ENCODE results near the gene OR8H3. TPM values are rescaled to one million over a fixed set of nuclear protein-coding genes. Genes with fewer than 3 reads are reported as not detected.

OR8H3 gene, protein sequence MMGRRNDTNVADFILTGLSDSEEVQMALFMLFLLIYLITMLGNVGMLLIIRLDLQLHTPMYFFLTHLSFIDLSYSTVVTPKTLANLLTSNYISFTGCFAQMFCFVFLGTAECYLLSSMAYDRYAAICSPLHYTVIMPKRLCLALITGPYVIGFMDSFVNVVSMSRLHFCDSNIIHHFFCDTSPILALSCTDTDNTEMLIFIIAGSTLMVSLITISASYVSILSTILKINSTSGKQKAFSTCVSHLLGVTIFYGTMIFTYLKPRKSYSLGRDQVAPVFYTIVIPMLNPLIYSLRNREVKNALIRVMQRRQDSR
- not detected in 2 replicates for total RNA-seq

DNA sequence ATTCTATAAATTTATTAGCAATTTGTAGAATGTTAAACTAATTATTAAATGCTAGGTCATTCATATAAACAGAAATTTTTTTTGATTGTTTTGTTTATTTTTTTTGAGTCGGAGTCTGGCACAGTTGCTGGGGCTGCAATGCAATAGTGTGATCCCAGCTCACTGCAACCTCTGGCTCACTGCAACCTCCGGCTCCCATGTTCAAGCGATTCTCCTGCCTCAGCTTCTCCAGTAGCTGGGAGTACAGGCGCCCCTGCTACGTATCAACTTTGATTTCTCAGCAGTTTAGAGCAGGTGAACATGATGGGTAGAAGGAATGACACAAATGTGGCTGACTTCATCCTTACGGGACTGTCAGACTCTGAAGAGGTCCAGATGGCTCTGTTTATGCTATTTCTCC lies at the start of gene OR8H3:
TSS of gene OR8H3 (plus strand) at position 301 of the 400 bp plus-strand sequence. CDS start at position 301, 0 bp downstream.

DNA sequence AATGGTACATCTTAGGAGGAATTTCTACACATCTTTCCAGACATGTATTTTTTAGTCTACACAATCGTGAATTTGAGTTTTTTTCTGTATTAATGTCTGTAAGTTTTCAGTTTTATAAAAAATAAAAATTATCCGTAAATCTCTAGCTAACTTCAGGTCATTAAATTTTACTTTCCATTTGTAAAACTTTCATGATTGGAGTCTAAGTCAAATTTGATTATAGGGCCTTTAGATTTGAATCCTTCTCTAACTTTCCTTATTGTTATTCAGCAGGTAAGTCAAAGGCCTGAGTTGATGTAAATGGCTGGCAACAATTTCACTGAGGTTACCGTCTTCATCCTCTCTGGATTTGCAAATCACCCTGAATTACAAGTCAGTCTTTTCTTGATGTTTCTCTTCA lies 29.2 kb upstream of the OR8H3 start, which contains the start of gene OR8I2:
TSS of gene OR8I2 (plus strand) at position 301 of the 400 bp plus-strand sequence. CDS start at position 301, 0 bp downstream.

DNA sequence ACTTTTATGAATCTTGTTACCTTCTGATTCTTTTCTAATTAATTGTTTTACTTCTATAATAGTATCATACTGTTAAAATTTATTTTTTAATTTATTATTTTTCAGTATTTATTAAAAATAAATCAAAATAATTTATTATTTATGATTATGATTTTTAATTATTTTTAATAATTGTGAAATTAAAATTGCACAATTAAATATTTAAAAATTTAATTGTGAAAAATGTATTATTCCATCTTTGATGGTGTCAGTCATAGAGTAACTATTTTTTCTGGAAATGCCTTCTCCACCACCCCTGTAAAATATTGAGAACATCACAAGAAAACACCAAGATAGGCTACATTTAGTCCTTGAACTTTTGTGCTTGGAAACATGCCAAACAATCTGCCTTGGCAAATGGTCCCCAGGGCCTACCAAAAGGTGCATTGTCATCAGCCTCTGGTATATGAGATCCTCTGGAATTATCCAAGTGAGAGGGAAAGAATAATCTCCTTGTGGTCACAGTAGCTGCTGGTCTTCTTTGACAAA lies 18.9 kb upstream of the OR8H3 start, which contains the start of gene OR8H2:
TSS of gene OR8H2 (plus strand) at position 478 of the 528 bp plus-strand sequence. CDS start 1,356 bp downstream, outside the sequence.

DNA sequence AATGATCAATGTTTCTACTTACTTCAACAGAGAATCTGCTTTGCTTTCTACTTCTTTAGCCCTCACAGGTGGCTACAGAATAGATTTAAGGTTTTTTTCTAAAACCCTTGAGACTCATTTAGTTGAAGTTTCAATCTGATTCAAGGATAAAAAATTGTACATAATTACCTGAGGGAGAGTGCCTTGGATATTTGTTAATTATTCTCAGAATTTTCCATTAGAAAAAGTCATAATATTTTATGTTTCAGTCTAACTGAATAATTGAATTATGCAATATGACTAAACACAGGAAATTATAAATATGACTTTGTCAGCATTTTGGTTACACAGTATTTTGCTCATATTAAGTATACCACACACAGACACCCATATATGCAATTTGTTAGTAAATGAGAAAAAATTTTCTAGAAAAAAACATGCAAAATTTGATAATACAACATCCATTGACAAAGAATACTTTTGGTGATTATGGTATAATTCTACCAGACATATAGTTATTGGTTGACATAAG lies 18.0 kb downstream of the OR8H3 start, which contains the start of gene OR8J3:
TSS of gene OR8J3 (minus strand) at position 51 of the 511 bp plus-strand sequence. CDS start 2,483 bp downstream, outside the sequence.

DNA sequence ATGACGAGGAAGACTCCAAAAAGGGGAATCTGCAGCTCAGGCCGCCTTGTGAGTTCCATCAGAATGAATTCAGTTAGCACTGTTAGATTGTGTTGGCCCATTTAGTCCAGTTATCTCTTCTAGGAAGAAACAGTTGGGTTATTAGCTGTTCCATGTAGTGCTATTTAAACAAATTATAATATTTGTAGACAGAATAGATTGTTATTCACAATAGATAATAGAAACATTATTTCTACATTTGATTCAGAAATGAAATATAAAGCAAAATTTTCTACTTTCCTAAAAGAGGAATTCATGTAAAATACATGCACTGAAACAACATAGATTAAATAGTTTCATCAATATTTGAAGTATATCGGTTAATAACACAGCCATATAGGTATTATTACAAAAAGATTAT lies 38.0 kb downstream of the OR8H3 start, which contains the start of gene OR8K5:
TSS of gene OR8K5 (minus strand) at position 101 of the 400 bp plus-strand sequence. CDS start at position 101, 0 bp downstream.

Small RNAs within 50 kb of the gene (small RNA-seq; reads per million reads assigned to genes)
- gene OR8I4P: not detected

Other genes starting within 250 kb of the OR8H3 start
- not detected in 2 replicates for gene TRIM51, start 239.1 kb upstream of the OR8H3 start, total RNA-seq
- not detected in 2 replicates for gene OR5W2, start 207.8 kb upstream of the OR8H3 start, total RNA-seq
- not detected in 2 replicates for gene OR5I1, start 186.0 kb upstream of the OR8H3 start, total RNA-seq
- gene OR10AG1, start 152.4 kb upstream of the OR8H3 start, total RNA-seq: not detected in 2 replicates
- not detected in 2 replicates for gene OR5F1, start 127.7 kb upstream of the OR8H3 start, total RNA-seq
- gene OR5AS1, start 94.7 kb upstream of the OR8H3 start, total RNA-seq: not detected in 2 replicates
- gene OR8I2, start 29.1 kb upstream of the OR8H3 start, total RNA-seq: not detected in 2 replicates
- gene OR8H2, start 18.7 kb upstream of the OR8H3 start, total RNA-seq: not detected in 2 replicates
- not detected in 2 replicates for gene OR8J3, start 17.8 kb downstream of the OR8H3 start, total RNA-seq
- not detected in 2 replicates for gene OR8K5, start 37.9 kb downstream of the OR8H3 start, total RNA-seq
- not detected in 2 replicates for gene OR5J2, start 54.2 kb downstream of the OR8H3 start, total RNA-seq
- not detected in 2 replicates for gene OR5T2, start 111.9 kb downstream of the OR8H3 start, total RNA-seq
- gene OR5T3, start 129.9 kb downstream of the OR8H3 start, total RNA-seq: not detected in 2 replicates
- gene OR5T1, start 151.8 kb downstream of the OR8H3 start, total RNA-seq: not detected in 2 replicates
- not detected in 2 replicates for gene OR8H1, start 169.9 kb downstream of the OR8H3 start, total RNA-seq
- not detected in 2 replicates for gene OR8K3, start 192.8 kb downstream of the OR8H3 start, total RNA-seq
- gene OR8K1, start 223.7 kb downstream of the OR8H3 start, total RNA-seq: not detected in 2 replicates
- not detected in 2 replicates for gene OR8J1, start 231.9 kb downstream of the OR8H3 start, total RNA-seq

All from vein endothelial cell (primary cell).